SJSA1 (cell line): ENCODE data around the gene ZC3H10. TPM values are rescaled to one million over a fixed set of nuclear protein-coding genes. Genes with fewer than 3 reads are reported as not detected.

Source experiments
- DNase-seq, 2 experiments: peaks; one replicate each; pipeline ENCODE4 v3.0.0-alpha.2; 2015 to 2020; ENCODE audit warnings: low spot score in 2 of 2, low read depth in 1 of 2
- H3K27ac ChIP-seq: fragments of 250-450 bp; sonication (Bioruptor Pico); 2 replicates; pipeline ENCODE4 v1.5.1; 2020; ENCODE audit warnings: mild to moderate bottlenecking, moderate library complexity
- H3K27me3 ChIP-seq: fragments of 250-450 bp; sonication (Bioruptor Pico); replicated peaks from 2 replicates; pipeline ENCODE4 v1.5.1; 2020; ENCODE audit warnings: mild to moderate bottlenecking, moderate library complexity
- H3K36me3 ChIP-seq: fragments of 250-450 bp; sonication (Bioruptor Pico); 2 replicates; pipeline ENCODE4 v1.5.1; 2020; ENCODE audit warnings: mild to moderate bottlenecking
- H3K4me1 ChIP-seq: fragments of 250-450 bp; sonication (Bioruptor Pico); replicated peaks from 2 replicates; pipeline ENCODE4 v1.6.1; 2021; ENCODE audit warnings: mild to moderate bottlenecking
- H3K4me3 ChIP-seq: fragments of 250-450 bp; sonication (Bioruptor Pico); 2 replicates; pipeline ENCODE4 v1.5.1; 2020; ENCODE audit warnings: mild to moderate bottlenecking
- H3K9me3 ChIP-seq: fragments of 250-450 bp; sonication (Bioruptor Pico); replicated peaks from 2 replicates; pipeline ENCODE4 v1.5.1; 2020; ENCODE audit warnings: mild to moderate bottlenecking
- total RNA-seq: library from RNA; depleted of rRNA; stranded (reverse); fragments of >200 nt; shearing (Covaris generic); gene quantifications from 2 replicates; pipeline ENCODE4 v1.2.3, GENCODE V29; 2014

The ZC3H10 gene
- total RNA-seq, 1 experiment from 2014 or later, result 3.6 TPM

GRCh38 chr12:56084958-56085543 lies 33.0 kb upstream of the ZC3H10 start:
- Histone ChIP-seq H3K4me1 (peaks cover 6% of the 10 kb centered on the region), H3K9me3 (no peaks in the 10 kb centered on the region), H3K27ac (no peak overlapping the region), H3K27me3 (peaks cover 10% of the 10 kb centered on the region; the same call in 1 of the 2 replicates), H3K4me3 (no peak overlapping the region), H3K36me3 (no peaks in the 10 kb centered on the region)
- no peak for DNase-seq

- Histone ChIP-seq H3K9me3 (no peaks in the 10 kb centered on the region), H3K27me3 (peaks cover 10% of the 10 kb centered on the region; the same call in 1 of the 2 replicates), H3K36me3 (no peaks in the 10 kb centered on the region), H3K4me3 (no peak overlapping the region), H3K4me1 (no peaks in the 10 kb centered on the region), H3K27ac (no peak overlapping the region)
- DNase-seq, result no peak
Observed at GRCh38 chr12:56086096-56086495, 32.0 kb upstream of the ZC3H10 start.

- Histone ChIP-seq H3K27me3 (peaks cover 10% of the 10 kb centered on the region; the same call in 1 of the 2 replicates), H3K27ac (no peak overlapping the region), H3K4me1 (no peaks in the 10 kb centered on the region), H3K36me3 (no peaks in the 10 kb centered on the region), H3K9me3 (no peaks in the 10 kb centered on the region), H3K4me3 (no peak overlapping the region)
- DNase-seq, result no peak
Observed at GRCh38 chr12:56086608-56087007, 31.5 kb upstream of the ZC3H10 start.

- H3K4me3 ChIP-seq, result no peak overlapping the region
- DNase-seq, result no peak
- no peaks in the 10 kb centered on the region for H3K4me1 ChIP-seq
- H3K27me3 ChIP-seq, result peaks cover 10% of the 10 kb centered on the region; the same call in 1 of the 2 replicates
- no peaks in the 10 kb centered on the region for H3K9me3 ChIP-seq
- H3K36me3 ChIP-seq, result no peaks in the 10 kb centered on the region
- H3K27ac ChIP-seq, result no peak overlapping the region
Observed at GRCh38 chr12:56087220-56087619, 30.8 kb upstream of the ZC3H10 start.

GRCh38 chr12:56097738-56098137 lies 20.3 kb upstream of the ZC3H10 start:
- H3K9me3 ChIP-seq, result no peaks in the 10 kb centered on the region
- H3K27me3 ChIP-seq, result peaks cover 5% of the 10 kb centered on the region; the same call in 1 of the 2 replicates
- H3K27ac ChIP-seq, result no peak overlapping the region
- no peak overlapping the region for H3K4me3 ChIP-seq
- no peaks in the 10 kb centered on the region for H3K4me1 ChIP-seq
- DNase-seq, result no peak
- no peaks in the 10 kb centered on the region for H3K36me3 ChIP-seq

GRCh38 chr12:56098592-56098991 lies 19.5 kb upstream of the ZC3H10 start:
- Histone ChIP-seq H3K9me3 (no peaks in the 10 kb centered on the region), H3K4me1 (no peaks in the 10 kb centered on the region), H3K27me3 (no peaks in the 10 kb centered on the region; the same call in 1 of the 2 replicates), H3K36me3 (no peaks in the 10 kb centered on the region), H3K27ac (no peak overlapping the region), H3K4me3 (no peak overlapping the region)
- no peak for DNase-seq

- Histone ChIP-seq H3K4me1 (no peaks in the 10 kb centered on the region), H3K4me3 (no peak overlapping the region), H3K27me3 (no peaks in the 10 kb centered on the region; the same call in 1 of the 2 replicates), H3K36me3 (peaks cover 3% of the 10 kb centered on the region; the same call in 1 of the 2 replicates), H3K27ac (no peak overlapping the region), H3K9me3 (no peaks in the 10 kb centered on the region)
- DNase-seq, result no peak
Observed at GRCh38 chr12:56099787-56100186, 18.3 kb upstream of the ZC3H10 start.

GRCh38 chr12:56101045-56101444 lies 17.0 kb upstream of the ZC3H10 start:
- no peak for DNase-seq
- Histone ChIP-seq H3K27me3 (no peaks in the 10 kb centered on the region; the same call in 1 of the 2 replicates), H3K4me3 (no peak overlapping the region), H3K36me3 (peaks cover 9% of the 10 kb centered on the region), H3K4me1 (peaks cover 7% of the 10 kb centered on the region; the same call in 1 of the 2 replicates), H3K9me3 (no peaks in the 10 kb centered on the region), H3K27ac (no peak overlapping the region)

GRCh38 chr12:56102683-56103065 lies 15.4 kb upstream of the ZC3H10 start:
- H3K27me3 ChIP-seq, result no peaks in the 10 kb centered on the region; the same call in 1 of the 2 replicates
- no peak overlapping the region for H3K4me3 ChIP-seq
- no peaks in the 10 kb centered on the region for H3K9me3 ChIP-seq
- H3K36me3 ChIP-seq, result peaks cover 25% of the 10 kb centered on the region
- no peak for DNase-seq
- H3K4me1 ChIP-seq, result peaks cover 9% of the 10 kb centered on the region; the same call in 1 of the 2 replicates
- no peak overlapping the region for H3K27ac ChIP-seq

- Histone ChIP-seq H3K9me3 (no peaks in the 10 kb centered on the region), H3K27me3 (no peaks in the 10 kb centered on the region; the same call in 1 of the 2 replicates), H3K27ac (no peak overlapping the region), H3K4me3 (peak overlapping the region; percentile 62), H3K36me3 (peaks cover 30% of the 10 kb centered on the region), H3K4me1 (peaks cover 9% of the 10 kb centered on the region; the same call in 1 of the 2 replicates)
- DNase-seq, result no peak
Observed at GRCh38 chr12:56103066-56103711, 14.9 kb upstream of the ZC3H10 start.

GRCh38 chr12:56103823-56104108 lies 14.3 kb upstream of the ZC3H10 start:
- no peak for DNase-seq
- Histone ChIP-seq H3K4me3 (peak overlapping the region; percentile 62), H3K4me1 (peaks cover 9% of the 10 kb centered on the region; the same call in 1 of the 2 replicates), H3K27ac (no peak overlapping the region), H3K36me3 (peaks cover 36% of the 10 kb centered on the region), H3K27me3 (no peaks in the 10 kb centered on the region), H3K9me3 (no peaks in the 10 kb centered on the region)

- peak; percentile 97 to 99 for DNase-seq
- no peaks in the 10 kb centered on the region for H3K9me3 ChIP-seq
- H3K4me3 ChIP-seq, result peak within 1 kb of the TSS; percentile 62
- peaks cover 41% of the 10 kb centered on the region for H3K36me3 ChIP-seq
- peaks cover 9% of the 10 kb centered on the region; the same call in 1 of the 2 replicates for H3K4me1 ChIP-seq
- peak within 1 kb of the TSS; percentile 24 for H3K27ac ChIP-seq
- H3K27me3 ChIP-seq, result no peaks in the 10 kb centered on the region
Observed at GRCh38 chr12:56104109-56104814, 13.8 kb upstream of the ZC3H10 start, which contains the start of gene PA2G4. PA2G4 (plus strand) TSS chr12:56104559; CDS start chr12:56104738, 179 bp downstream.

- Histone ChIP-seq H3K36me3 (peaks cover 48% of the 10 kb centered on the region), H3K9me3 (no peaks in the 10 kb centered on the region), H3K4me3 (peak overlapping the region; percentile 62), H3K4me1 (peaks cover 9% of the 10 kb centered on the region; the same call in 1 of the 2 replicates), H3K27me3 (no peaks in the 10 kb centered on the region), H3K27ac (peak overlapping the region; percentile 24)
- DNase-seq, result peak in 1 of 2 experiments; percentile 22
Observed at GRCh38 chr12:56104815-56105608, 13.1 kb upstream of the ZC3H10 start.
